HepG2 (cell line): ENCODE measurements around the gene ITLN2. TPM values are rescaled to one million over a fixed set of nuclear protein-coding genes. Genes with fewer than 3 reads are reported as not detected.

Experiments used
- CEBPZ ChIP-seq: IDR thresholded peaks from 2 replicates; pipeline ENCODE4 v1.6.1; 2012; ENCODE audit warnings: low read length, improper control_type of control experiment
- KLF11 ChIP-seq: IDR thresholded peaks from 2 replicates; pipeline ENCODE4 v1.6.1; 2016; ENCODE audit warnings: missing compliant biosample characterization
- RBM39 ChIP-seq: fragments of 200-400 bp; formaldehyde crosslinking; IDR thresholded peaks from one replicate; pipeline ENCODE4 v1.6.1; 2018; ENCODE audit warnings: antibody characterized with exemption, mild to moderate bottlenecking, low read depth, low read length; ENCODE audit not compliant: poor library complexity, severe bottlenecking
- RFXAP ChIP-seq: sonication (generic); formaldehyde crosslinking; IDR thresholded peaks from 2 replicates; pipeline ENCODE4 v1.4.0; 2020; ENCODE audit warnings: missing genetic modification reagents, borderline replicate concordance
- SIN3A ChIP-seq: IDR thresholded peaks from 2 replicates; pipeline ENCODE4 v1.6.1; 2011; ENCODE audit warnings: low read depth, mild to moderate bottlenecking, control low read depth, low read length, borderline replicate concordance
- ZKSCAN8 ChIP-seq: IDR thresholded peaks from 2 replicates; pipeline ENCODE4 v1.6.1; 2016; ENCODE audit warnings: borderline replicate concordance, missing genetic modification reagents, missing compliant biosample characterization
- ZNF670 ChIP-seq: sonication (generic); formaldehyde crosslinking; IDR thresholded peaks from 2 replicates; pipeline ENCODE4 v1.8.0; 2022; ENCODE audit warnings: mild to moderate bottlenecking, missing genetic modification reagents, borderline replicate concordance
- ZNF747 ChIP-seq: sonication (generic); formaldehyde crosslinking; IDR thresholded peaks from 2 replicates; pipeline ENCODE4 v1.8.1; 2023; ENCODE audit warnings: missing genetic modification reagents, mild to moderate bottlenecking, borderline replicate concordance
- polyA plus RNA-seq, 8 experiments: library from polyadenylated mRNA; depleted of rRNA in 3 of 8; stranded (reverse) in 7 of 8; unstranded in 1 of 8; fragments of >200 nt; fragmentation: Illumina TruSeq in 4 of 8; extraction: Trizol in 4 of 8; gene quantifications; 2 replicates each; pipeline versions ENCODE4 v1.2.1 to v1.2.3, GENCODE V29; 2011 to 2016; ENCODE audit warnings: low read depth in 4 of 8, missing spikeins in 1 of 8, mixed read lengths in 1 of 8; ENCODE audit not compliant: insufficient read depth in 1 of 8
- total RNA-seq, 5 experiments: library from RNA; depleted of rRNA; stranded (reverse); fragments of >200 nt; fragmentation: Illumina TruSeq; extraction: Trizol; gene quantifications; 2 replicates each; pipeline ENCODE4 v1.2.3, GENCODE V29; 2016; ENCODE audit warnings: low read depth in 1 of 5
- TF ChIP-seq, protein P1 (sequence below): IDR thresholded peaks from 2 replicates; pipeline ENCODE4 v1.6.1; 2016; ENCODE audit warnings: mild to moderate bottlenecking, missing biosample characterization, missing genetic modification reagents
- TF ChIP-seq, protein P2 (sequence below): IDR thresholded peaks from 2 replicates; pipeline ENCODE4 v1.6.1; 2012; ENCODE audit warnings: inconsistent platforms
- TF ChIP-seq, protein P3 (sequence below), 2 experiments: fragments of 450-650 bp in 1 of 2; sonication (generic) in 1 of 2; formaldehyde crosslinking in 1 of 2; IDR thresholded peaks; 2 replicates each; pipeline versions ENCODE4 v1.6.1 to v1.8.0; 2016 to 2022; ENCODE audit warnings: antibody characterized with exemption in 1 of 2, mild to moderate bottlenecking in 1 of 2, missing genetic modification reagents in 1 of 2

Gene ITLN2
- total and polyA plus RNA-seq, 2 of the 13 experiments (the other 11 are each of a cell fraction or from before 2014, with no cell fraction given): not detected

DNA sequence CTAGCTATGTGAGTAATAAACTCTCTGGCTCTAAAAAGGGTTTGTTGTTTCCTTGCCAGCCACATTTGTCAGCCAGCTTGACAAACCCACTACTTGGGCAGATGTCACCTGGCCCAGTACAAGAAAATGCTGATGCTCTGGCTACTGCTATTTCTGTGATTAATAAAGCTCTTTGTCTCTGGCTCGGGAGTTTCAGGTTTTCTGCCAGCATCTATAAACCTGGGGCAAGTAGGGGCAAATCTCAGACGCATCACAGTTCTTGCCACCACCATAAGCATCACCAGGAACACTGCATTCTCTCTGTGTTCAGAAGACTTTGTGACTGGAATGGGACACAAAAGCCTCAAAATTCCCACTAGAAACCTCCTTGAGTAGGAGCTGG lies 2.5 kb downstream of the ITLN2 start (continued):
- TF ChIP-seq ZNF747 (CRISPR knock-in tag) (no peak), SIN3A (no peak), RBM39 (no peak), RFXAP (CRISPR knock-in tag) (no peak), ZNF670 (CRISPR knock-in tag) (no peak), CEBPZ (no peak), KLF11 (no peak), ZKSCAN8 (CRISPR knock-in tag) (no peak)
- TF ChIP-seq, protein P1, sequence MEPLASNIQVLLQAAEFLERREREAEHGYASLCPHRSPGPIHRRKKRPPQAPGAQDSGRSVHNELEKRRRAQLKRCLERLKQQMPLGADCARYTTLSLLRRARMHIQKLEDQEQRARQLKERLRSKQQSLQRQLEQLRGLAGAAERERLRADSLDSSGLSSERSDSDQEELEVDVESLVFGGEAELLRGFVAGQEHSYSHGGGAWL (CRISPR knock-in tag): no peak
- TF ChIP-seq, protein P2, sequence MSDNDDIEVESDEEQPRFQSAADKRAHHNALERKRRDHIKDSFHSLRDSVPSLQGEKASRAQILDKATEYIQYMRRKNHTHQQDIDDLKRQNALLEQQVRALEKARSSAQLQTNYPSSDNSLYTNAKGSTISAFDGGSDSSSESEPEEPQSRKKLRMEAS: no peak
- TF ChIP-seq, protein P3, sequence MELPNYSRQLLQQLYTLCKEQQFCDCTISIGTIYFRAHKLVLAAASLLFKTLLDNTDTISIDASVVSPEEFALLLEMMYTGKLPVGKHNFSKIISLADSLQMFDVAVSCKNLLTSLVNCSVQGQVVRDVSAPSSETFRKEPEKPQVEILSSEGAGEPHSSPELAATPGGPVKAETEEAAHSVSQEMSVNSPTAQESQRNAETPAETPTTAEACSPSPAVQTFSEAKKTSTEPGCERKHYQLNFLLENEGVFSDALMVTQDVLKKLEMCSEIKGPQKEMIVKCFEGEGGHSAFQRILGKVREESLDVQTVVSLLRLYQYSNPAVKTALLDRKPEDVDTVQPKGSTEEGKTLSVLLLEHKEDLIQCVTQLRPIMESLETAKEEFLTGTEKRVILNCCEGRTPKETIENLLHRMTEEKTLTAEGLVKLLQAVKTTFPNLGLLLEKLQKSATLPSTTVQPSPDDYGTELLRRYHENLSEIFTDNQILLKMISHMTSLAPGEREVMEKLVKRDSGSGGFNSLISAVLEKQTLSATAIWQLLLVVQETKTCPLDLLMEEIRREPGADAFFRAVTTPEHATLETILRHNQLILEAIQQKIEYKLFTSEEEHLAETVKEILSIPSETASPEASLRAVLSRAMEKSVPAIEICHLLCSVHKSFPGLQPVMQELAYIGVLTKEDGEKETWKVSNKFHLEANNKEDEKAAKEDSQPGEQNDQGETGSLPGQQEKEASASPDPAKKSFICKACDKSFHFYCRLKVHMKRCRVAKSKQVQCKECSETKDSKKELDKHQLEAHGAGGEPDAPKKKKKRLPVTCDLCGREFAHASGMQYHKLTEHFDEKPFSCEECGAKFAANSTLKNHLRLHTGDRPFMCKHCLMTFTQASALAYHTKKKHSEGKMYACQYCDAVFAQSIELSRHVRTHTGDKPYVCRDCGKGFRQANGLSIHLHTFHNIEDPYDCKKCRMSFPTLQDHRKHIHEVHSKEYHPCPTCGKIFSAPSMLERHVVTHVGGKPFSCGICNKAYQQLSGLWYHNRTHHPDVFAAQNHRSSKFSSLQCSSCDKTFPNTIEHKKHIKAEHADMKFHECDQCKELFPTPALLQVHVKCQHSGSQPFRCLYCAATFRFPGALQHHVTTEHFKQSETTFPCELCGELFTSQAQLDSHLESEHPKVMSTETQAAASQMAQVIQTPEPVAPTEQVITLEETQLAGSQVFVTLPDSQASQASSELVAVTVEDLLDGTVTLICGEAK (IDR thresholded peaks at IDR 0.05): no peak
- TF ChIP-seq, protein P3 (CRISPR knock-in tag; IDR thresholded peaks at IDR 0.05): no peak
